CD4-positive, alpha-beta T cell treated with Interleukin-12 subunit alpha and Interleukin-12 subunit beta, for 1 hour (primary cell): ENCODE measurements around the gene ATP6V1D.
"Not testable (repeated sequence)": the region's sequence is repeated elsewhere in the genome, so short reads cannot be mapped to it uniquely, and the experiment has no call there.

Source experiments
- DNase-seq: peaks from one replicate; pipeline ENCODE4 v3.0.0-alpha.2; 2020

The ATP6V1D gene

DNA sequence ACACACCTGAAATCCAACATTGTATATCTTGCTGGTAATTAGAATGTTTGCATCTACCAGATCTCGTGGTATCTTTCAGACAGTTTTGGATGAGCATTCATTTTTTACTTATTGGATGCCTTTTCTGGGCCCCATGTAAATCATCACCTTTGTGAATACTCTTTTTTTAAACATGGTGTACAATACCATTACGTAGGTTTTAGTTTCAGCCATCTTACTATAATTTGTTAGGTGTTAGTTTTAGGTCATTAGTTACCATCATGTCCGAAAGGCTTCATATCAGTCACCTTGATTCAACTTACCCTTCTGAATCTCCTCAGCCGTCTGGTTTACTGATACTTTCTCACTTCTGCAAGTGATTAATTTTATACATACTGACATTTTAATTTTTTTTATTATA lies 5.9 kb upstream of the ATP6V1D start:
- DNase-seq, result no peak

DNA sequence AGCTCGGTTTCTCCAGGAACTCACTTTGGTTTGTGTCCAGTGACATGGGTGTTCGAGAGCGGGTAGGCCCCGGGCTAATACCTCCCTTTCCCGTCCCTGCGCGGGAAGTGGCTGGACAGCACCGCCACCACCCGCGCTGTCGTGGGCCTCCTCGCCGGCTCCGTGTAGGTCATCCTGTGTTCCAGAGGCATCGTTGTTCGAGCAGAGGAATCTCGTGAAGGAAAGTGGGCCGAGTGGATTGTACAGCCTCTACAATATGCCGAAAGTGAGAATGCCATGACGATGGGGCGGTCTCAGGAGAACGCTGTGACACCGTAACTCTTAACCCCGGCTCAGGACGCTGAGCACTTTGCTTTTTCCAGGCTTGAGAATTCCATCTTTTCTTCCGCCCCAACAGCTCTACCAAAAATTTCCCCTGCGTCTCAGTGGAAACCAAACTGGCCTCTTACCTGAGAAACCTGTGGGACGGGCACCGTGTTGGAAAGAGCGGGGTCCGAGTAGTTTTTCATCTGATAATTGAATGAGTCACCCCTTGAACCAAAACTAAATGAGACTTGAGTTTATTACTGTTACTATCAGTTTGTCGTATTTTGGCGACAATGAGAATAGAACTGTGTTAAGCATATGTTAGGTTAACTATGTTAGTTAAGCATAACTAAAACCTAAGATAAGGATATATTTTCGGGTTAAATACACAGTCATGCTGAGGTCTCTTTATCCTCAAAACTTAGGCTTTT lies 1.0 kb upstream of the ATP6V1D start:
- no peak for DNase-seq

DNA sequence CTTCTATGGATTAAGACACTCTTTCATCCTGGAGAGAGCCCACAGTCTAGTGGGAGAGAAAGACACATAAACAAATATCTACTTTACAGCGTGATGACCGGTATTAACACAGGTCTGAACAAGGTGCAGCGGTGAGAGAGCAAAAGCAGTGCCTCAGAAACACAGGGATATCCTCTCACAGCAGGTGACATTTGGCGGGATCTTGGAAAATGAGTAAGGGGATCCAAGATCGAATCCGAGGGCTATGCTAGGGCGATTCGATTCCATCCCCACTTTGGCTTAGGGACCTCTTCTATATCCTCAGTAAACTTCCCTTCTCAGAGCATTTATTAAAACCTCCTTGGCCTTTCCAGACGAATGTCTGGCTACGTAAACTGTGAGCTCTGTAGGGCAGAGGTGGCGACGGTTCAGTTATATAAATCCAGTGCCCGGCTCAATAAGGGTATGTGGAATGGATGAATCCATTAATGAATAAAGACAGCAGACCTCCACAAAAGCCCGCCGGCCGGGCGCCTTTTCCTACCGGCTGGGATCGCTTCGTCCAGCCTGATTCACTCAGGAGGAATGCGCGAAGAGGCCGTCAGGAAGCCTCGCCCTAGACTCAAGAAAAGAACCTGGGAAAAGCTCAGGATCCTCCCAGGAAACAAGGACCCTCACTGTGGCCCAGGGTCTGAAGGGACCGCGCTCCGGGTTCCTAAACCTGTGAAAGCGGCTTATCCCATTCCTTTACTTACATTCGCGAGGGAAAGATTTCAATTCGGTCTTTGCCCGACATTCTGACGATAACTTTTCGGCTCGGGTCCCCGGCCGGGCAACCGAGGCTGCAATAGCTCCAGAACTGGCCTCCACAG lies 455 bp downstream of the ATP6V1D start:
- DNase-seq, result no peak

DNA sequence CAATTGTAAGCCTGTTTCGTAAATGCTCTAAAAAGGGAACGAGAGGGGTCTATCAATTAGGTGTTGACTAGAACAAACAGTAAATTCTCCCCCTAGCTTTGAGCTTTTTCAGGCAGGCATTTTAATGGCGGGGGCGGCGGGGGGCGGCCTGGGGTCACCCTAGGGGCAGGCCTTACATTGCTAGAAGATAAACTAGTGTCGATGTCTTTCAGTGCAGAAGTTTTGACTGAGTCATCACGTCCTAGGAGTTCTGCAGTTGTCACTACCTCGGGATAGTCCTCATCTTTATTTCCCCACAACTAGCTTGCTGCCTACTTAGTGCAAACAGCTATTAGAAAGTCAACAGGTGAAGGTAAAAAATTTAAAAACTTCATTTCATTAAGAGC lies 1.6 kb downstream of the ATP6V1D start:
- no peak for DNase-seq

DNA sequence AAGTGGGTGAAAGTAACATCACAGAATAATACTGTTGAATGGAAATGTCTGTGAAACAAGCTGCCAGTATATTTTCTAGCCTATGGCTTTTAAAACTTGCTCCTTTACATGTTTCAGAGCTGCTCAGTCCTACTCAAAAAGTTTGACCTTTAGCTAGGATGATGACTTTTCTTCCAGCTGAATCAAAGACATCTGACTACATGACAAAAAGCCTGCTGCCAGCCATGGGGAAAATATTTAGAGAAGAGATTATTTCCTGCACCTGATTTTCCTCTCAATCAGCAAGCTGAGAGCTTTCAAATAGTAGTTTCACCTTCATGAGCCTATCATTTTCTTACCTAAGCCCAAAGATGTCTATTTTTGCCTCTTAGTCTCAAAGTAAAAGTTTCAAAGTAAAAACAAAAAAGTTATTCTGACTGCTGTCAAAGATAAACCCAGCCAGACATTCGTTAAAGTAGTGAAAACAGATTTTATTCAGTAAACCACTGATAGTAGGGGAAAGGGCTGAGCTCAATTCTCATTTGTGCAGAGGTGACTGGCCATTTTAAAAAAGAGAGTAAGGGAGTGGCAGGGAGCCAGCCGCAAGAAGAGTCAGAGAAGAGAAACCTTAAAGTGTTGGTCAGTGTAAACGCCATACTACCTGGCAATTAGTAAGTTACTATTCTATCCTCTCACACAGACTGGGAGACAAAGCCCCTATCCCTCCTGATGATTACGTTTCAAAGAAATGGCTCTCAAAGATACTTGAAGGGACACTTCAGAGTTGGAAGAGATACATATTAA lies 2.2 kb downstream of the ATP6V1D start:
- DNase-seq, result no peak

DNA sequence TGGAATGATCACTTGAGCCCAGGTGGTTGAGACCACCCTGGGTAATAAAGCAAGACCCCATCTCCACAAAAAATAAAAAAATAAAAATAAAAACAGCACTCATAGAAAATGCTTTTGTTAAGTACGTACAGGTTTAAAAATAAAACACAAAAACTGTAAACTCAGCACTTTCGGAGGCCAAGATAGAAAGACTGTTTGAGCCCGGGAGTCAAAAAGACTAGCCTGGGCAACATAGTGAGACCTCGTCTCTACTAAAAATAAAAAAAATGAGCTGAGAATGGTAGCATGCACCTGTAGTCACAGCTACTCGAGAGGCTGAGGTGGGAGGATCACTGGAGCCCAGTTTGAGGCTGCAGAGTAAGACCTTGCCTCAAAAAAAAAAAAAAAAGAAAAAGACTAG lies 7.5 kb downstream of the ATP6V1D start:
- DNase-seq, result no peak

DNA sequence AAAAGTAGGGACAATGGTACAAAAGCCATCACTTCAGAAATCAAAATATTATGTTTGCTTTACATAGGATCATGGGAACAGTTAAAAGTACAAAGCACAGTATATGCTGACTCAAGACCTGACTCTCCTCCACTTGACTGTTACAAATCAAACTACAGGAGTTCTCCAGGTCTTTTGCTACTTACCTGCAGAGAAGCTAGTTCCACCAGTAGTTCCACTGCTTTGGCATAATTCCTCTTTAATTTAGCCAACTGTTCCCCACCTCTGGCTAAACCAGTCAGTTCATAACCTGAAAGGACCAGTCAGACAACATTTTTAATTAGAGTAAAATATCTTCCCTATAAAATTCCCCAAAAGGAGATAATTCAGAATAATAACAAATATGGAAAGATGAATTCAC lies 14.0 kb downstream of the ATP6V1D start:
- no peak for DNase-seq

DNA sequence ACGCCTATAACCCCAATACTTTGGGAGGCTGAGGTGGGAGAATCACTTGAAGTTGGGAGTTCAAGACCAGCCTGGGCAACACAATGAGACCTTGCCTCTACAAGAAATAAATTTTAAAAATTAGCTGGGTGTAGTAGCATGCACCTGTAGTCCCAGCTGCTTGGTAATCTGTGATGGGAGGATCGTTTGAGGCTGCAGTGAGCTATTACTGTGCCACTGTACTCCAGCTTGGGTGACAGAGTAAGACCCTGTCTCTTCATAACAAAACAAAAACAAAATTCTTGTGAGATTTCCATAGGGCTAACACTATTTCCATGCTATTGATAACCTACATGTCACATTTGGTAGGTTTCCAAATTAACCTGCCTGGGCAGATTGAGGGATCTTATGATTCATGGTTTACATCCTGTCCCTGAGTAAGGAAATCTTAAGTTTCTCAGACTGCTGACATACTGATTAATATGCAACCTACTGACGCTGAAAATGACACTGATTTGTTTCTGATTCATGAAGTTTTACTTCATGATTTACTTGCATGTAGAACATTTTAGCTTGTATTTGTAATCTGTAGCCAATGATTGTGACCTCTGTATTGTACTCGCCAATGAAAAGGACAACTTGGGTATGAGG lies 15.9 kb downstream of the ATP6V1D start:
- no peak for DNase-seq

DNA sequence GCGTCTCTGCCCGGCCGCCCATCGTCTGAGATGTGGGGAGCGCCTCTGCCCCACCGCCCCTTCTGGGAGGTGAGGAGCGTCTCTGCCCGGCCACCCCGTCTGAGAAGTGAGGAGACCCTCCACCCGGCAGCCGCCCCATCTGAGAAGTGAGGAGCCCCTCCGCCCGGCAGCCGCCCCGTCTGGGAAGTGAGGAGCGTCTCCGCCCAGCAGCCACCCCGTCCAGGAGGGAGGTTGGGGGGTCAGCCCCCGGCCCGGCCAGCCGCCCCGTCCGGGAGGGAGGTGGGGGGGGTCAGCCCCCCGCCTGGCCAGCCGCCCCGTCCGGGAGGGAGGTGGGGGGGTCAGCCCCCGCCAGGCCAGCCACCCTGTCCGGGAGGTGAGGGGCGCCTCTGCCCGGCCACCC lies 18.4 kb downstream of the ATP6V1D start:
- not testable (repeated sequence) for DNase-seq

DNA sequence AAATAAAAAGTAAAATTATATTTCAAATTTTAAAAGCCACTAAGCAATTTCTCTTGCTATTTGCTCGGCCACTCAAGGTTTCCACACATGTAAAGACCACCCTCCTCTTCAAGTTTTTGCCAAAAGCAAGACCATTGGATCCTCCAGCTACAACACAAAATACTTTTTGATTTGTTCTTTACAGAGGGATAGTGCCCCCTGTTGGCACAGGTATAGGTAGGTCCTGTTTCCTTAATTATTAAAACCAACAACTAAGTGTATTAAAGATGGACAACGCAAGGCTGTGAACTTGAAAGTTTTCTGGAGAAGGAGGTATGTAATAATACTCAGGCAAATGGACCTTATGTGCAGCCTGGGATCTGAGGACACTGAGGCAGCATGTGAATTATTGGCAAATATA lies 23.8 kb downstream of the ATP6V1D start:
- DNase-seq, result peak; percentile 14

DNA sequence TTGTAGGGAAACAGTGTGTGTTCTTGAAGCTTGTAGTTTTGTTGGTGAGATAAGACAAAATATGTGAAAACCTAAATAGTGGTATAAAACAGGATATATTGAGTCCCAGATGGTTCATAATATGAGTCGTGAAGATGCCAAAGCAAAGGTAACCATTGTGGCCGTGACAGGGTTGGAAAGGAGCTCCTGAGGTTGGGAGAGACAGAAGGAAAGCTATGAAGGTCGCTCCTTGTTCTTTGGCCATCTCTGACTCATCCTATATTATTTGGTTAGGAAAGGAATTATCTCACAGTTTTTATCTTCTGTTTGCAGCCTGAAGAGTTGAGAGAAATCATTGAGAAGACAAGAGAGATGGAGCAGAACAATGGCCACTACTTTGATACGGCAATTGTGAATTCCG lies 27.1 kb downstream of the ATP6V1D start:
- no peak for DNase-seq

DNA sequence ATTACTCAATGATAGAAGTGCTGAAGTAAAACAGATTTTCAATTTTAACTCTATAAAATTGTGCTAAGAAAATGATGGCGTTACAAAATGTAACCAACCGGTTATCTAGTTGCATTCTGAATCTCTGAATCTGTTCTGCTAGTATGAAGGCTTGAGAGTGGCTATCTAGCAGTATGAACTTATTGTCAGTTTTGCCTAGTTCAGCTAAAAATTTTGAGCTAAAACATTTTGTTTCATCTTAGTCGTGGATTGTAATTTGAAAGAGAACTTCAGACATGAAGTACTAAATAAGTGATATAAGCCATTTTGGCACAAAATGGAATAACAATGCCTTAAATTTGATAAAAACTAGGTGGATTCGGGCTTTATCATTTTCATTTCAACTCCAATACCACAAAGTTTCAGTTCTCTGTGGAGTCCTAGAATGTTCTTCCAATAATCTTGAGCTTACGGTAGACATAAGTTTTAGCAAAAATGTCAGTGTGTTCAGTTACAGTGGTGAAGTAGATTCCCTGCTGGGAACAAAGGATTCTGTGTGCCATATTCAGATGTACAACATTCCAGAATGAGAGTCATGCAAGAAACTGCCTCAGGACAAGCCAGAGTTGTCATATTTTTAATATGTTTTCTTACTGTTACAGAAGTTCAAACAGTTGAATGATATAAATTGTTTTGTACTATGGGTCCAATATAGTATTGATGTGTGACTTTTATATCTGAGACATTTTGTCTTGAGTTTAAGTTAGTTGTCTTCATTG lies 28.1 kb downstream of the ATP6V1D start:
- DNase-seq, result no peak

DNA sequence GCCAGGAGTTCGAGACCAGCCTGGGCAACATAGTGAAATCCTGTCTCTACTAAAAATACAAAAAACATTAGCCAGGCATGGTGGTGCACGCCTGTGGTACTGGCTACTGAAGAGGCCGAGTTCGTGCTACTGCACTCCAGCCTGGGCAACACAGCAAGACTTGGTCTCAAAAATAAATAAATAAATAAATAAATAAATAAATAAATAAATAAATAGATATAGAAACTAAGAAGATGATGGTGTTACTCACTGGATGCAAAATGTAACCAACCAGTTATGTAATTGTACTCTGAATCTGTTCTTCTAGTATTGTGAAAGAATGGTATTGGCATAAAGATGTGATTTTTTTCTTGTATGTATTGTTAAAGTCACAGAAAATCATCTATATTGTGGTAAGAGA lies 29.9 kb downstream of the ATP6V1D start:
- DNase-seq, result not testable (repeated sequence)

DNA sequence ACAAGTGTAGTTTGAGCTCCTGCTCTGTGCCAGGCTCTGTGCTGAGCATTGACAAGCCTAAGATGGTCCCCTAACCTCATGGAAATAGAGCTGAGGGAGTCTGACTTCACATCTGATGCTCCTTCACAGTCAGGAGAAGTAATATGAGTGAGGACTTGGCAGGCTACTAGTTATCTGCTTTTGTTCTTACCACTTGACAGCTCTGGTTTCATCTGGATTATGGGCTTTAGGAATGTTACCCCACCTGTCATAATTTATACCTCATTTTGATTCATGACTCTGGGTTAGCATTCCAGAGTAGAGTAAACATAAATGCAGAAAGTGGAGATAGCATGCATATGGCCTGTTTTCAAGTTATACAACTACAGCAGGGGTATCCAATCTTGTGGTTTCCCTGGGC lies 40.5 kb downstream of the ATP6V1D start:
- no peak for DNase-seq

DNA sequence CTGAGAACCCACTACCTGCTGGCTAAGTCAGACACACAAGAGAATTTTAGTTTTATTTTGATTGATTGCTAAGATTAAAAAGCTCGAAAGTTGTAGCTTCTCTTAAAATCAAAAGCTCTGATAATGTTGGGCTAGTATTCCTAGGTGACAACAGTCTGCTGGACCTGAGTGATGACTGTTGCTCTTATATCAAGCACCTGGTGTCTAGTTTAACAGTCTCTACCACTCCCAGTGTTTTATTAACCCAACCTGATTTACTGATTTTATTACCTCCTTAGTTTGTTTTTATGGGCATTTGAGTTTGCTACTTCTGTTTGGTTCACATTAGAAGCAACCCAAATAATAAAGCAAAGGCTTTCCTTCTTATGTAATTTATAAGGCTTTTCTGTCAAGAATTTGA lies 41.8 kb downstream of the ATP6V1D start:
- DNase-seq, result no peak

DNA sequence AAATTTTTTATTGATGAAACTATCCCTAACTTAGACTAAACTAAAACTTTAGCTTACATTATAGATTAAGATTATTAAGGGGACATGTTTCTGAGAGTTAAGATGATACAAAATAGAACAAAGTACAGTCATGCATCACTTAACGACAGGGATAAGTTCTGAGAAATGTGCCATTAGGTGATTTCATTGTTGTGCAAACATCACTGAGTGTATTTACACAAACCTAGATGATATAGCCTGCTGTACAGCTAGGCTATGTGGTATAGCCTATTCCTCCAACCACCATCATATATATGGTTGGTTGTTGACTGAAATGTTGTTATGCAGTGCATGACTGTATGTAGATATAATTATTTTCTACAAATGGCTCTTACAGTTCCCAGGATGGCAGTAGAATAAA lies 46.5 kb downstream of the ATP6V1D start:
- no peak for DNase-seq

DNA sequence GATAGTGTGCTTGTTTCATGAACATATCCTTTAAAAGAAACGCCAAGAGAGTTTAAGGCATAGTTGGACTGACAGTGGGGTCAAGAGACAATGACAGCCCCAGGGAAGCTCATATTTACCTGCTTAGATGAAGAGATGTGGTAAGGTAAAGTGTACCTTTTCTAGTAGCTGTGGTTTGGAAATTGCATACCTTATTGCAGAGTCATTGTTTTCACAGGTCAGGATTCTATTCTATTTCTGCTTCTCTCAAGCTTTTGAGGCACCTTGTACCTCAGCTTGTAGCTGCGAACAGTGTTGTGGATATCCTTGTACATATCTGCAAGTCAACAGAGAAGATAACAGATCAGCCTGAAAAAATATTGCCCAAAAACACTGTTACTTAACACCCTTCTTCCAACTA lies 47.7 kb downstream of the ATP6V1D start:
- no peak for DNase-seq
